NT2/D1 (cell line): ENCODE data around the gene SLC17A4.
"Not testable (repeated sequence)": the region's sequence is repeated elsewhere in the genome, so short reads cannot be mapped to it uniquely, and the experiment has no call there.

ENCODE experiments used
- DNase-seq: peaks from one replicate; pipeline ENCODE4 v3.0.0-alpha.2; 2011; ENCODE audit warnings: low read depth, low spot score
- H3K27me3 ChIP-seq: 2 replicates; pipeline ENCODE4 v1.6.0; 2011; ENCODE audit warnings: mild to moderate bottlenecking; ENCODE audit not compliant: insufficient read length, insufficient read depth
- H3K36me3 ChIP-seq: 2 replicates; pipeline ENCODE4 v1.6.1; 2011; ENCODE audit warnings: mild to moderate bottlenecking, low read length, mixed read lengths; ENCODE audit not compliant: insufficient read depth, insufficient read length
- H3K4me1 ChIP-seq: 2 replicates; pipeline ENCODE4 v1.5.1; 2011; ENCODE audit not compliant: insufficient read depth, insufficient read length
- H3K4me3 ChIP-seq: 2 replicates; pipeline ENCODE4 v1.5.1; 2011; ENCODE audit warnings: low read depth; ENCODE audit not compliant: insufficient read length
- H3K9ac ChIP-seq: 2 replicates; pipeline ENCODE4 v1.6.0; 2011; ENCODE audit warnings: low read depth; ENCODE audit not compliant: insufficient read length
- H3K9me3 ChIP-seq: 2 replicates; pipeline ENCODE4 v1.5.1; 2011; ENCODE audit warnings: mild to moderate bottlenecking, low read length; ENCODE audit not compliant: insufficient read depth
- SUZ12 ChIP-seq: IDR thresholded peaks from 2 replicates; pipeline ENCODE4 v1.6.1; 2011; ENCODE audit not compliant: insufficient read length, insufficient read depth; ENCODE audit errors: extremely low read depth
- YY1 ChIP-seq: IDR thresholded peaks from 2 replicates; pipeline ENCODE4 v1.6.1; 2011; ENCODE audit not compliant: insufficient read length, insufficient read depth
- ZNF274 ChIP-seq: IDR thresholded peaks from 2 replicates; pipeline ENCODE4 v1.6.1; 2011; ENCODE audit warnings: mild to moderate bottlenecking, low read depth, low read length

The SLC17A4 gene

GRCh38 chr6:25743868-25744267, 10.7 kb upstream of the SLC17A4 start:
- H3K4me1 ChIP-seq, result no peaks in the 10 kb centered on the region
- no peak for TF ChIP-seq SUZ12
- no peak for TF ChIP-seq ZNF274
- TF ChIP-seq YY1, result no peak
- H3K4me3 ChIP-seq, result no peak overlapping the region
- peaks cover 4% of the 10 kb centered on the region; the same call in 1 of the 2 replicates for H3K9me3 ChIP-seq
- H3K9ac ChIP-seq, result no peak overlapping the region
- no peaks in the 10 kb centered on the region for H3K36me3 ChIP-seq
- DNase-seq, result no peak
- H3K27me3 ChIP-seq, result no peaks in the 10 kb centered on the region

GRCh38 chr6:25745836-25746235, 8.7 kb upstream of the SLC17A4 start:
- H3K27me3 ChIP-seq, result no peaks in the 10 kb centered on the region
- TF ChIP-seq SUZ12, result no peak
- no peak for TF ChIP-seq YY1
- TF ChIP-seq ZNF274, result no peak
- no peak overlapping the region for H3K4me3 ChIP-seq
- H3K36me3 ChIP-seq, result no peaks in the 10 kb centered on the region
- no peak overlapping the region for H3K9ac ChIP-seq
- H3K4me1 ChIP-seq, result no peaks in the 10 kb centered on the region
- H3K9me3 ChIP-seq, result peaks cover 4% of the 10 kb centered on the region; the same call in 1 of the 2 replicates
- no peak for DNase-seq

- Histone ChIP-seq H3K9me3 (peaks cover 1% of the 10 kb centered on the region; the same call in 1 of the 2 replicates), H3K27me3 (no peaks in the 10 kb centered on the region), H3K4me1 (no peaks in the 10 kb centered on the region), H3K9ac (no peak overlapping the region), H3K36me3 (no peaks in the 10 kb centered on the region), H3K4me3 (no peak overlapping the region)
- no peak for DNase-seq
- TF ChIP-seq ZNF274, result no peak
- no peak for TF ChIP-seq YY1
- TF ChIP-seq SUZ12, result no peak
These were observed 7.6 kb upstream of the SLC17A4 start for GRCh38 chr6:25746968-25747367.

GRCh38 chr6:25747477-25747876, 7.1 kb upstream of the SLC17A4 start:
- H3K9ac ChIP-seq, result no peak overlapping the region
- no peak for TF ChIP-seq SUZ12
- TF ChIP-seq ZNF274, result no peak
- no peak for TF ChIP-seq YY1
- no peaks in the 10 kb centered on the region for H3K9me3 ChIP-seq
- no peaks in the 10 kb centered on the region for H3K4me1 ChIP-seq
- no peaks in the 10 kb centered on the region for H3K27me3 ChIP-seq
- no peak for DNase-seq
- H3K4me3 ChIP-seq, result no peak overlapping the region
- no peaks in the 10 kb centered on the region for H3K36me3 ChIP-seq

- no peaks in the 10 kb centered on the region for H3K4me1 ChIP-seq
- no peak overlapping the region for H3K4me3 ChIP-seq
- no peaks in the 10 kb centered on the region for H3K9me3 ChIP-seq
- H3K36me3 ChIP-seq, result no peaks in the 10 kb centered on the region
- no peak overlapping the region for H3K9ac ChIP-seq
- DNase-seq, result no peak
- TF ChIP-seq ZNF274 (no peak), SUZ12 (no peak), YY1 (no peak)
- H3K27me3 ChIP-seq, result no peaks in the 10 kb centered on the region
These were observed 6.5 kb upstream of the SLC17A4 start for GRCh38 chr6:25748049-25748448.

GRCh38 chr6:25748601-25749517, 5.7 kb upstream of the SLC17A4 start:
- H3K9me3 ChIP-seq, H3K4me3 ChIP-seq, H3K36me3 ChIP-seq, DNase-seq, H3K9ac ChIP-seq, H3K27me3 ChIP-seq, H3K4me1 ChIP-seq: not testable (repeated sequence)

- Histone ChIP-seq H3K4me3 (no peak overlapping the region), H3K4me1 (no peaks in the 10 kb centered on the region), H3K36me3 (no peaks in the 10 kb centered on the region), H3K27me3 (no peaks in the 10 kb centered on the region), H3K9me3 (no peaks in the 10 kb centered on the region), H3K9ac (no peak overlapping the region)
- DNase-seq, result no peak
- TF ChIP-seq YY1 (no peak), SUZ12 (no peak), ZNF274 (no peak)
These were observed 4.7 kb upstream of the SLC17A4 start for GRCh38 chr6:25749837-25750236.
